Fibroblast of skin of left quadriceps (primary cell): Measurements from ENCODE around the gene S1PR5.
A peak's percentile ranks its signal among the peaks of the same experiment; 100 is the strongest.
"Not testable (repeated sequence)": the region's sequence is repeated elsewhere in the genome, so short reads cannot be mapped to it uniquely, and the experiment has no call there.

Experiments
- DNase-seq, 2 experiments: peaks; one replicate each; pipeline ENCODE4 v3.0.0-alpha.2; 2013; ENCODE audit warnings: low read depth in 2 of 2

Gene S1PR5, protein sequence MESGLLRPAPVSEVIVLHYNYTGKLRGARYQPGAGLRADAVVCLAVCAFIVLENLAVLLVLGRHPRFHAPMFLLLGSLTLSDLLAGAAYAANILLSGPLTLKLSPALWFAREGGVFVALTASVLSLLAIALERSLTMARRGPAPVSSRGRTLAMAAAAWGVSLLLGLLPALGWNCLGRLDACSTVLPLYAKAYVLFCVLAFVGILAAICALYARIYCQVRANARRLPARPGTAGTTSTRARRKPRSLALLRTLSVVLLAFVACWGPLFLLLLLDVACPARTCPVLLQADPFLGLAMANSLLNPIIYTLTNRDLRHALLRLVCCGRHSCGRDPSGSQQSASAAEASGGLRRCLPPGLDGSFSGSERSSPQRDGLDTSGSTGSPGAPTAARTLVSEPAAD

DNA sequence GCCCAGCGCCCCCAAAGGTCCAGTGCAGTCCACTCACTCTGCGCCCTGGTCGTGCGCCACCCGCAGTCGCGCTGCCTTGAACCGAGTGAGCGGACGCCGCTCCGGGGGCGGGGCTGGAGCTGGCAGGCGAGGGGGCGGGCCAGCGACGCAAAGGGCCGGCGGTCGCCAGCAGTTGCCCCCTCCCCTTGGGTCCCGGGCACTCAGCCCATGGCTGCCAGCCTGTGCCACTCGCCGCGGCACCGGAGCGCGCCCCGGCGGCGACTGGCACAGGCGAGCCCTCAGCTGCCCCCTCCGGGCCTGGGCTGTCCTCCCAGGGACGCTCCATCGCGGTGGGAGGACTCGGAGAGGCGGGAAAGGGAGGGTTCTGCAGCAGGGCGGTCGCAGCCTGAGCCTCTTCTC, at the start of gene S1PR5:
TSS of gene S1PR5 (minus strand) at position 87 of the 399 bp plus-strand sequence. CDS start 2,436 bp downstream, outside the sequence.
- DNase-seq = no peak

DNA sequence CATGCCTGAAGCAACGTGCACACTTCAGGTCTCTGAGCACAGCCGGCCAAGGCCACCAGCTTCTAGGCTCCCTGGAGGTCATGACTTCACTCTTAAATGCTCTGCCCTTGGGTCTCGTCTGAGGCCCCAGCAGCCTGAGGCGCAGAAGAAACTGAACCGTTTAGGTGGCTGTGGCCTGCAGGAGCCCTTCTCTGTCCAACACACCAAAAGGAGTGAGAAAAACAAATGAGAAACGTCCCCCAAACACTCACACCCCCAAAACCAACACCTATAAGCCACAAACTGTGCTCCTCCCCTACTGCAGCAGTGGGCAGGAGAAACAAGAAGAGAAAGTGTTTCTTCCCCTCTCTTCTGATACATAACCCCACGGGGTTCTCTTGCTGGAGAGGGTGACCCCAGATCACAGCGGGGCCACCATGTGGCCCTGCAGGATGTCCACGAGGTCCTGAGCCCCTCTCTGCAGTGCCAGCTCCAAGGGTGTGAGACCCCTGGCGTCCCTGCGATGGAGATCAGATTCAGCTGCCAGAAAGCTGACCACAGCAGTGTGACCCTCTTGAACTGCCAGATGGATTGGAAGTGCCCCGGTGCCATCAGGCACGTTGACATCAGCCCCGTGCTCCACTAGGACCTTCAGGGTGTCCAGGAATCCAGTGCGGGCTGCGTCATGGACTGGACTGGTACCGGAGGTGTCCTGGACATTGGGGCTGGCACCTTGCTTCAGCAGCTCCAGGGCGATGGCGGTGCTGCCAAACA, 49.6 kb upstream of the S1PR5 start:
- no peak for DNase-seq

- no peak for DNase-seq
These were observed 49.1 kb upstream of the S1PR5 start for GRCh38 chr19:10566408-10566657.

DNA sequence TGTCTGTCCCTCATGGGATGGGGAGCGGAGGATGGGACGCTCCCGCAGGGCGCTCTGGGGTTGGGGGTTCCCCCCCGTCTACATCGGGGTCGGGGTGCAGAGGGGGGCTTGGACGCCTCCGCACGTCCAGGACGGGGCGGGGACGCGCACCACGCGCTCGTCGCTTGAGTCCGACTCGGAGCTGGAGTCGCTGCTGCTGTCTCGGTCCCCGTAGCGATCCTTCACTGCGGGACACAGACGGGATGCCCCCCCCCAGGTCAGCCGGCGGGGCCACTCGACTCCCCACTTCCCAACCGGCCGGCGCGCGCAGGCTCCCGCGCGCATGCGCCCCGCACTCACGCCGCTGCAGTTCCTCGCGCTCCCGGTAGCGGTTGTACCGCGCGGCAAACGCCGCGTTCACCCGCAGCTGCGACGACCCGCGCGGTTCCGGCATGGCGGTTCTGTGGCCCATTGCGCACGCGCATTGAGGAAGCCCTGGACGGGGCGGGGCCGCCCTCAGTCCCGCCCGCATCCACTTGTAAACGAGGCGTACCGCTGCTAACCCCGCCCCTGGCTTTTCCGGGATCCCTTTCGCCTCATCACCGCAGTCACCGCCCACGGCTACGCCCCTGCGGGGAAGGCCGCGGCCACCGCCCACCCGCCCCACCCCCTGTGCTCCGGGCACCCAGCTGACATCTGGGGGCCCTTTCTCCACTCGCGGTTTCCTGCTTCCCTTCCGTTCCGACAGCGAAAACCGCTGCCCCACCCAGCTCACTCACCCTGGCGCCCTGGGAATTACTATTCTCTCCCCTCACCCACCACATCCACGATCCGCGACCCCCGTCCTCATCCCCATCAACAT, 48.5 kb upstream of the S1PR5 start, which contains the start of gene KRI1:
TSS of gene KRI1 (minus strand) at position 444 of the 841 bp plus-strand sequence. CDS start at position 433, 11 bp downstream.
- DNase-seq = peak; percentile 91 to 92

DNA sequence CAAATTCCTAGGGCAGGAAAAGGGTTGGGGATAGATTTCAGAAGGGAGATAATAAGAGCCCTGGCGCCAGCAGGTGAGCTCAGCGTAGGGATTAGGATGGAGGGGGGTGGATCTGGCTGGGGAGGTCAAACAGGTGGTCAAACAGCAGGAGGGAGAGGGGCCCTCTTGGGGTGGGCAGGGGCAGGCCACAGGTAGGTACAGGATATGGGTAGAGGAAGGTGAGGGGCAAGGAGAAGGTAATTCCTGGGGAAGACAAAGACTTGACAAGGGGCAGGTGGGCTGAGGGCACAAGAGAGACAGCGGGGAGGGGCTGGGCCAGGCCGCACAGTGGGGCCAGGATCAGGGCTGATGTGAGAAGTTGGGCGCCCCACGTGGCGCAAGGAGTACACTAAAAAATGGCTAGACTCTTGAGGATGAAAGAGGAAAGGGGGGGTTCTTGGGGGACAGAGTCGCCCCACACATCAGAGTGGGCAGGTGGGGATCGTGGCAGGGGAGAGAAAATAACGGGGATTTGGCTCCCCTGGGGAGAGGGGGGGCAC, 47.9 kb upstream of the S1PR5 start:
- no peak for DNase-seq

GRCh38 chr19:10562609-10563008, 45.4 kb upstream of the S1PR5 start:
- no peak for DNase-seq

DNA sequence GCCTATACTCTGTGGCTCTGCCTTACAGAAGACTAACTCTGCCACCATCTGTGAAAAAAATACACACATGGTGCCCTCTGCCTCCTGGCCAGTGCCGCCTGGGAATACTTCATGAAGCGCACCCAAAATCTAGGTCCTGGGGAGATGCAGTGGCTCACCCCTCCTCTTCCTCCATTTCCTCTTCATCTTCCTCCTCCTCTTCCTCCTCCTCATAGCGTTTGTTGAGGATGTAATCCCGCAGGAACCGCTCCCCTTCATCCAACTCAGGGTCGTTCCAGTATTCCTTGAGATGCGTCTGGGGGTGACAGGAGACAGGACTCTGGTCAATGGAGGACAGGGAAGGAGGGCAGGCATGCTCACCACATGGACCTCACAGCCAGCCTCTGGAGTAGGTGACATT, 42.9 kb upstream of the S1PR5 start:
- no peak for DNase-seq

DNA sequence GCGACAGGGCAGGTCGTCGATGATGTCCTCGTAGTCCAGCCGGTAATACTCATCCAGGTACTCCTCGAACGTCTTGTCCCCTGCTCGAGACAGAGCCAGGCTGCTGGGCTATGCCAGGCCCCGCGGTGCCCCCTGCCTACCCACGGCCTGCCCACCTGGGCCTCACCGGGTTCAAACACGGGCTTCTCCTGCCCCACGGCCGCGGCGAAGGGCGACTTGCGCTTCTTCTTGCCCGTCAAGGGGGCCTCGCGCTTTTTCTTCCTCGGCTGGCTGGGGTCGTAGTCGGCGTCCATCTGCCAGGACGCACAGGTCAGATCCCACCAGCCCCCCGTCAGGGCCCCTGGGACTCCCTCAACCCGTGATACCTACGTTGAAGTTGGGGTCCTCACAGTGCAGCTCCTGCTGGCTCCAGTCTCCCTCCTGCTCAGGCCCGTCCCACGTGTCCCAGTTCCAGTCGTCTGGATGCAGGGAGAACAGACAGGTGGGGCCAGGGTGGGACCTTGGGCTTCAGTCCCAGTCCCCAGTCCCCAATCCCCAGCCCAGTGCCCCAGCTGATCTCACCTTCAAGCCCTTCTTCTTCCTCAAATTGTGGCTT, 40.5 kb upstream of the S1PR5 start:
- DNase-seq = no peak

DNA sequence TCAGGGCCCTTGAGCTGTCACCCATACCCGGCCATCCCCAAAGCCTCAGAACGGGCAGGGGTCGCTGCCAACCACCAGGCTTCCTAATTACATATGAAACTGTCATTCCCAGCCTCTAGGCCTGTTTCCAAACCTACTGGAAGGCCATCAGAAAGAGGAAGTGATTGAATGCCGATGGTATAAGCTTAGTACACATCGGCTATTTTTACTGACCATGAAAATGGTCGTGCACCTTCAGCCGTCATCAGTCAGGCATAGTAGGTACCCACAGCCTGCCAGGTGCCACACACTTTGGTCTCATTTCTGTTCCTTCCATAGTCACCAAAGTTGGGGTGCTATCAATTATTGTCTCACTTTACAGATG, 38.3 kb upstream of the S1PR5 start:
- DNase-seq = no peak

- DNase-seq = no peak
These were observed 37.7 kb upstream of the S1PR5 start for GRCh38 chr19:10554760-10555609.

- DNase-seq = no peak
These were observed 36.7 kb upstream of the S1PR5 start for GRCh38 chr19:10553943-10554381.

- no peak for DNase-seq
These were observed 35.9 kb upstream of the S1PR5 start for GRCh38 chr19:10553087-10553667.

- no peak for DNase-seq
These were observed 35.3 kb upstream of the S1PR5 start for GRCh38 chr19:10552510-10553053.

DNA sequence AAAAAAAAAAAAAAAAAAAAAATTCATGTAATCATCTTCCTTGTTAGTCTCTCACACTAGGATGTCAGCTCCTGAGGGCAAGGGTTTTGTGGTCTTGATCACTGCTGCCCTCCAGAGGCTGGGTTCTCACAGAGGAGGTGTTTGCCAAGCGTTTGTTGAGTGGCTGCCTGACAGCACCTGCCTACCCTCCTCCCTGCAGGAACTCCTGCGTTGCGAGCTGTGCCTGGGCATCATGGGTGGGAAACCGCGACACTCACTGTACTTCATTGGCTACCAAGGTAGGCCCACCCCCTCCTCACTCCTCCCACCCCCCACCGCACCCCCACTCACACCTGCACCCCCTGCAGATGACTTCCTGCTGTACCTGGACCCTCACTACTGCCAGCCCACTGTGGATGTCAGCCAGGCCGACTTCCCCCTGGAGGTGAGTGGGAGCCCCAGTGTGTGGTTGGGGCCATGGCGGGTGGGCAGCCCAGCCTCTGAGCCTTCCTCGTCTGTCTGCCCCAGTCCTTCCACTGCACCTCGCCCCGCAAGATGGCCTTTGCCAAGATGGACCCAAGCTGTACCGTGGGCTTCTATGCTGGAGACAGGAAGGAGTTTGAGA, 34.6 kb upstream of the S1PR5 start:
- no peak for DNase-seq

- not testable (repeated sequence) for DNase-seq
These were observed 33.8 kb upstream of the S1PR5 start for GRCh38 chr19:10551006-10551405.

- no peak for DNase-seq
These were observed 33.1 kb upstream of the S1PR5 start for GRCh38 chr19:10550336-10550735.

GRCh38 chr19:10549733-10550132, 32.5 kb upstream of the S1PR5 start:
- no peak for DNase-seq

DNA sequence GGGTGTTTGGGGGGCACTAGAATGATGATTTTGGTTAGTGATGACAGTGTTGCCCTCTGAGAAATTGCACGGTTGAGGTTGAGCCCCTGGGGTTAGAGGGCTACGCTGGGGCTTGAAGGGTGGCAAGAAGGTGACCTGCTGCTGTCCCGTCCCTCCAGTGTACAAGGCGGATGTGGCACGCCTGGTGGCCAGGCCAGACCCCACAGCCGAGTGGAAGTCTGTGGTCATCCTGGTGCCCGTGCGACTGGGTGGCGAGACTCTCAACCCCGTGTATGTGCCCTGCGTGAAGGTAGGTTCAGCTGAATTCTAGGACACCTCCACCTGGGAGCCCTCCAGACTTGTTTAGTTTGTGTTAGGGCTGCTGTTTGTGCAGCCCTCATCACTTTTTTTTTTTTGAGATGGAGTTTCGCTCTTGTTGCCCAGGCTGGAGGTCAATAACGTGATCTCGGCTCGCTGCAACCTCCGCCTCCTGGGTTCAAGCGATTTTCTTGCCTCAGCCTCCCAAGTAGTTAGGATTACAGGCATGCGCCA, 31.6 kb upstream of the S1PR5 start:
- no peak for DNase-seq

DNA sequence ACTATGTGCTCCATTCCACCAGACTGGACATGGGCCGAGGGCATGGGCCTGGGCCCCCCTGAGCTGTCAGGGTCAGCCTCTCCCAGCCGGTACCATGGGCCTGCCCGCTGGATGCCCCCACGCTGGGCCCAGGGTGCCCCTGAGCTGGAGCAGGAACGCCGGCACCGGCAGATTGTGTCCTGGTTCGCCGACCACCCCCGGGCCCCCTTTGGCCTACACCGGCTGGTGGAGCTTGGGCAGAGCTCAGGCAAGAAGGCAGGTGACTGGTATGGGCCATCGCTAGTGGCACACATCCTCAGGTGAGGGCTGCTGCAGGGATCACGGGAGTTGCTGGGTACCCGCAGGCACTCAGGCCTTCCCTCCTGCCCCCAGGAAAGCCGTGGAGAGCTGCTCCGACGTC, 29.6 kb upstream of the S1PR5 start:
- DNase-seq = no peak
